Ovary (tissue), 9 donors: ENCODE data around the gene RBM8A. TPM values are rescaled to one million over a fixed set of nuclear protein-coding genes. Genes with fewer than 3 reads are reported as not detected.

Source experiments
- DNase-seq, 5 donors: peaks; one replicate each; pipeline ENCODE4 v3.0.0-alpha.2; 2019 to 2020
- H3K27ac ChIP-seq, 2 donors: fragments of 200-600 bp; one replicate each; pipeline versions ENCODE4 v1.5.1 to v1.8.0; 2019 to 2022
- H3K27me3 ChIP-seq: fragments of 200-600 bp; one replicate; pipeline ENCODE4 v1.8.0; 2022
- H3K36me3 ChIP-seq: fragments of 200-600 bp; sonication (generic); one replicate; pipeline ENCODE4 v1.5.1; 2019
- H3K4me1 ChIP-seq: one replicate; pipeline ENCODE4 v1.8.1; 2013; ENCODE audit warnings: mild to moderate bottlenecking, moderate library complexity; ENCODE audit not compliant: insufficient read depth
- H3K4me3 ChIP-seq: fragments of 200-600 bp; sonication (generic); one replicate; pipeline ENCODE4 v1.5.1; 2017
- H3K9me3 ChIP-seq, 2 donors: fragments of 200-600 bp in 1 of 2; sonication (generic) in 1 of 2; one replicate each; pipeline versions ENCODE4 v1.5.1 to v1.8.1; 2013 to 2019; ENCODE audit warnings: mild to moderate bottlenecking in 1 of 2, moderate library complexity in 1 of 2
- CTCF ChIP-seq, 3 donors: fragments of 450-650 bp in 2 of 3; fragments of 200-600 bp in 1 of 3; IDR thresholded peaks; one replicate each; pipeline versions ENCODE4 v1.5.1 to v1.8.0; 2016 to 2022; ENCODE audit warnings: antibody characterized with exemption in 3 of 3, mild to moderate bottlenecking in 1 of 3
- EP300 ChIP-seq: sonication (generic); formaldehyde crosslinking; IDR thresholded peaks from one replicate; pipeline ENCODE4 v1.6.1; 2017; ENCODE audit warnings: antibody characterized with exemption
- POLR2A ChIP-seq: fragments of 450-650 bp; IDR thresholded peaks from one replicate; pipeline ENCODE4 v1.6.1; 2017; ENCODE audit warnings: antibody characterized with exemption, mild to moderate bottlenecking, moderate library complexity
- WGBS, 3 donors: extraction: QIAGEN DNeasy Blood & Tissue Kit in 1 of 3; methylation state at CpG; one replicate each; pipeline versions ENCODE4 v1.1.5 to v1.1.7; 2013 to 2017; 5-methylcytosine and 5-hydroxymethylcytosine counted together
- intact Hi-C, 4 donors: fragments of 100-400 bp; cut with DNase I; formaldehyde crosslinking; loops; one replicate each; pipeline versions ENCODE4 v1.11.0 to v1.15.1; 2022 to 2023
- polyA plus RNA-seq, 2 donors: library from polyadenylated mRNA; stranded (reverse); fragments of 200-250 nt in 1 of 2; fragments of 350-450 nt in 1 of 2; fragmentation: Illumina TruSeq in 1 of 2; extraction: RNeasy Lipid Tissue Mini Kit (QIAGEN cat#74804) in 1 of 2; gene quantifications; one replicate each; pipeline ENCODE4 v1.2.3, GENCODE V29; 2013 to 2014
- total RNA-seq, 7 donors: library from RNA; depleted of rRNA in 2 of 7; stranded (reverse); fragments of >200 nt in 2 of 7; fragmentation: NEBNext Ultra II Directional in 3 of 7; extraction: Animal tissue kit (Norgen Biotek cat#: 25700) in 3 of 7; gene quantifications; one replicate each; pipeline versions ENCODE4 v1.1.0 to v1.2.4, GENCODE V29; 2016 to 2023
- donor health status: DM: no; HTN: no; CAD: no; lungs with moderate emphysema.
- donor health status: DM: no; HTN: no; CAD: no.
- donor health status: Bipolar disorder and iron deficiency.
- donor health status: DM: yes; HTN: yes; CAD: no.
- donor health status: DM: no; HTN: no; CAD: no.
- donor health status: DM: yes; HTN: yes; CAD: no.

RBM8A gene
- total and polyA plus RNA-seq, 9 donors = 84.4 to 127 (median 107) TPM

- WGBS, 3 donors = 1 to 2% (median 1%) methylated on average over 33 of the region's 33 CpGs
- DNase-seq = peak; percentile 63 to 79 (median 69)
- intact Hi-C loops = loop anchor here in 2 of 4 donors (5.0 kb wide), 1 partner anchor 43 kb away; the partner anchor contains the start of genes ANKRD34A (in 2 of the 2) and POLR3GL (in 2 of the 2)
Observed at GRCh38 chr1:145918992-145919939, 8.0 kb downstream of the RBM8A start.

GRCh38 chr1:145918144-145918991, 8.9 kb downstream of the RBM8A start, which contains the start of gene PEX11B:
Gene PEX11B, minus strand, starts transcription at chr1:145918717. Its CDS starts 29 bp downstream, at chr1:145918688.
- Histone ChIP-seq H3K36me3 (no peaks in the 10 kb centered on the region), H3K27ac (peak within 1 kb of the TSS; percentile 60 to 64), H3K27me3 (no peaks in the 10 kb centered on the region), H3K4me3 (peak within 1 kb of the TSS; percentile 59), H3K9me3 (no peaks in the 10 kb centered on the region), H3K4me1 (peaks cover 11% of the 10 kb centered on the region)
- TF ChIP-seq EP300 = no peak
- TF ChIP-seq CTCF (IDR thresholded peaks at IDR 0.05) = peak in 1 of 3 donors; percentile 27
- peak; percentile 53 for TF ChIP-seq POLR2A
- peak; percentile 87 to 93 (median 91) for DNase-seq
- intact Hi-C loops = loop anchor here in 2 of 4 donors (5.0 kb wide), 1 partner anchor 44 kb away; the partner anchor contains the start of genes ANKRD34A (in 2 of the 2) and POLR3GL (in 2 of the 2)
- WGBS, 3 donors = 0 to 2% (median 1%) methylated on average over 50 to 51 of the region's 51 CpGs

More at GRCh38 chr1:145918992-145919939, 8.0 kb downstream of the RBM8A start:
- Histone ChIP-seq H3K4me3 (peak overlapping the region; percentile 59), H3K36me3 (no peaks in the 10 kb centered on the region), H3K4me1 (peaks cover 11% of the 10 kb centered on the region), H3K9me3 (no peaks in the 10 kb centered on the region), H3K27ac (peak overlapping the region; percentile 60 to 64), H3K27me3 (no peaks in the 10 kb centered on the region)
- TF ChIP-seq EP300 (no peak), CTCF (IDR thresholded peaks at IDR 0.05) (no peak), POLR2A (no peak)

- H3K4me1 ChIP-seq = peaks cover 11% of the 10 kb centered on the region
- H3K36me3 ChIP-seq = no peaks in the 10 kb centered on the region
- H3K27ac ChIP-seq = peak overlapping the region; percentile 60 to 64
- TF ChIP-seq EP300 (no peak), POLR2A (no peak), CTCF (IDR thresholded peaks at IDR 0.05) (no peak)
- no peaks in the 10 kb centered on the region for H3K9me3 ChIP-seq
- H3K4me3 ChIP-seq = peak overlapping the region; percentile 59
- 58 to 73% (median 64%) methylated on average over 5 of the region's 5 CpGs for WGBS, 3 donors
- H3K27me3 ChIP-seq = no peaks in the 10 kb centered on the region
- intact Hi-C loops = loop anchor here in 2 of 4 donors (5.0 kb wide), 1 partner anchor 45 kb away; the partner anchor contains the start of genes ANKRD34A (in 2 of the 2) and POLR3GL (in 2 of the 2)
- no peak for DNase-seq
Observed at GRCh38 chr1:145917595-145917994, 9.7 kb downstream of the RBM8A start.

- Histone ChIP-seq H3K36me3 (no peaks in the 10 kb centered on the region), H3K4me1 (peaks cover 11% of the 10 kb centered on the region), H3K27ac (no peak overlapping the region), H3K9me3 (no peaks in the 10 kb centered on the region), H3K27me3 (no peaks in the 10 kb centered on the region), H3K4me3 (no peak overlapping the region)
- TF ChIP-seq CTCF (IDR thresholded peaks at IDR 0.05) = no peak
- TF ChIP-seq EP300 = no peak
- TF ChIP-seq POLR2A = no peak
- intact Hi-C loops = loop anchor here in 2 of 4 donors (5.0 kb wide), 1 partner anchor 46 kb away; the partner anchor contains the start of genes ANKRD34A (in 2 of the 2) and POLR3GL (in 2 of the 2)
- WGBS, 3 donors = 70 to 76% (median 75%) methylated on average over 5 of the region's 5 CpGs
- DNase-seq = no peak
Observed at GRCh38 chr1:145916745-145917144, 10.5 kb downstream of the RBM8A start.
